Activated T-cell treated with anti-CD3 and anti-CD28 coated beads, Interleukin-2, amount 50 U/mL, for 4 hours (primary cell): Measurements from ENCODE around the gene AGBL3. TPM values are rescaled to one million over a fixed set of nuclear protein-coding genes. Genes with fewer than 3 reads are reported as not detected.

Experiments
- ATAC-seq, 2 donors: fragments of 200-7000 bp; cut with Tn5 transposase; one replicate each; pipeline ENCODE4 v1.10.0; 2021
- DNase-seq: peaks from one replicate; pipeline ENCODE4 v3.0.0-alpha.2; 2020
- H3K27me3 Mint-ChIP-seq: one replicate; pipeline ENCODE4 v1.8.0; 2021; ENCODE audit warnings: low read depth, mixed read lengths
- H3K36me3 Mint-ChIP-seq: one replicate; pipeline ENCODE4 v1.8.0; 2022; ENCODE audit warnings: mixed read lengths; ENCODE audit not compliant: insufficient read depth
- H3K4me1 Mint-ChIP-seq: one replicate; pipeline ENCODE4 v1.8.0; 2021; ENCODE audit warnings: low read depth, mixed read lengths
- H3K4me3 Mint-ChIP-seq: one replicate; pipeline ENCODE4 v1.8.0; 2021; ENCODE audit warnings: mild to moderate bottlenecking, moderate library complexity, mixed read lengths
- H3K9me3 Mint-ChIP-seq: one replicate; pipeline ENCODE4 v1.8.0; 2021; ENCODE audit warnings: mixed read lengths
- total RNA-seq, 3 donors: library from RNA; stranded (reverse); gene quantifications; one replicate each; pipeline ENCODE4 v1.2.1, GENCODE V29; 2021

Gene AGBL3
- total RNA-seq, result 1 to 10 TPM; 1.2 to 2.7 (median 2.1) TPM

DNA sequence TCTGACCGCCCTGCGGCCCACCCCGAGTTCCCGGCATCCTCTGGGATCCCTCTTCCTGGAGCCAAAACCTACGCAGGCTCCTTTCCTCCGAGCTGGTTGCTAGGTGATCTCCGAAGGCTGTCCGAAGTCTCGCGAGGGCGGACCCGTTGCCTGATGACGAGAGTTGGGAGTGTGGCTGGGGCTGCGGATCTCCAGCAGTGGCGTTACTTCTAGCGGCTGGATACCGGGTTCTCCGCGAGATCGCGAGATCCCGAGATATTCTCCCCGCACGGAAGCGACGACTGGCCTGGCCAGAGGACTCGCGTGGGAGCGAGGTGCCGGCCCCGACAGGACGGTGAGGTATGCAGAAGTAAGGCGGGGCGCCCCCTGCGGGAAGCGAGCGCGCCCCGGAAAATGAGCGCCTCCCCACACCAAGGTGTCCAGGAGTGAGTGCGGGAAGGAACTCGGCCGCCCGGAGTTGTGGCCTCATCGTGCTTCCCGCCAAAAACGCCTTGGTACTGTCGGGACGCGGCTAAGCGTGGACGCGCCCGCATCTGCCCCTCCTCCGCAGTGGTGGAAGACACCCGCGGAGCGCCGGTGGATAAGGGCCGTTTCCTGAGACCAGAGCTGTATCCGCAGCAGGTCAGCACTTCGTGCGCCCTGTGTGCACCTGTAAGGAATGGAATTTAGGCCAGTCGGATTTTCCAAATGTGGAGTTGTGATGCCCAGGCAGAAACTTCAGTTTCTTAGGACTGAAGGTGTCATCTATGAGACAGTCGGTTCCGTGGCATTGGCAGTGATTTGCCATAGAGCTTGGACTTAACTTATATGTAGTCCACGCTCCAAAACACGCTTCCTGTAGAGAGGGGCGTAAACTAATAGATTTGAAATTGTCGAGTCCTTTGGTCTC, at the start of gene AGBL3:
Gene AGBL3, plus strand, starts transcription at position 146 of the 889 bp plus-strand sequence. CDS start 1,426 bp downstream, outside the sequence.
- ATAC-seq (peak; percentile 96), DNase-seq (peak; percentile 87)
- Mint-ChIP-seq H3K4me3 (peak within 1 kb of the TSS; percentile 96), H3K27me3 (no peaks in the 10 kb centered on the region), H3K36me3 (peaks cover 12% of the 10 kb centered on the region), H3K9me3 (no peaks in the 10 kb centered on the region), H3K4me1 (peaks cover 44% of the 10 kb centered on the region)

DNA sequence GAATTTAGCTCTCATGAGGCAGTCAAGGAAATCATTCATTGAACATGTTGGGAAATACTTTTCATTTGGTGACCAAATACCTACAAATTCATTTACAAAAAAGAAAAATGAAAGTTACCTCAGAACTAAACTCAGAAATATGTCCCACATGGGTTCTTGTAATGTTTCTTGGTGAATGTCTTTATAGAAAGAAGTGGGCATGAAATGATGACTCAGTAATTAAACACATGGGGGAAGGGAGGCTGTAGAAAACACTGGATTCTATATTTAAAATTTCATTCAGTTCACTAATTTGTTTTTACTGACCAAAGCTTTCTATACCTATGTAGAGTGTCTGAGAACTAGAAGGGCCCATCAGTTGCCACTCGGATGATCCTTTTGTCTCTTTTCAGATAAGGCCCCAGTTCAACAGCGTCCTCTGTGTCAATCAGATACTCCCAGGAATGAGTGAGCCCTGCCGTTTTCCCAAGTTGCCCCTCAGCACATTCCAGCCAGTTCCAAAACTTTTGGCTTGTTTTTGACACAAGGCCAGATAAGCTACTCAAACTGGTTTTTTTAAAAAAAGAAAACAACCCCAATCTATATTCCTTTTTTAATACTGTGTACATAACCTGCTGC, 49.3 kb upstream of the AGBL3 start:
- Mint-ChIP-seq H3K4me3 (no peak overlapping the region), H3K36me3 (no peaks in the 10 kb centered on the region), H3K27me3 (no peaks in the 10 kb centered on the region), H3K9me3 (no peaks in the 10 kb centered on the region), H3K4me1 (peaks cover 11% of the 10 kb centered on the region)
- no peak for DNase-seq
- ATAC-seq, result no peak

DNA sequence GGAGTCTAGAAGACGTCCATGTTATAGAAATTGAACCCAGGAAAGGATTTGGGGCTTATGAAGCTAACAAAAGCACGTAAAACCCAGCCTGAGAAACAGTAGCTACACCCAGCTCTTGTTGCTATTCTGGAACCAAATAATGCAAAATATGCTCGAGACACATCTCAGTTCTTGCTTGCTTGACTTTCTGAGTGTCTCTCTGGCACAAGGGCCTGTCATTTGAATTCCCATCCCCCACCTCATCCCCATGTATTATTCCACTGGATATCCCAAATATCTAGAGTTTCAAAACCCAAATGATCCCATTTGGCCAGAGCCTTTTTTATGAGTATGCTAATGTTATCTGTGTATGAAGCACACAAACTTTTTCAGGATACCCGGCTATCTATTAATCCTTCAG, 48.2 kb upstream of the AGBL3 start:
- ATAC-seq, result no peak
- H3K36me3 Mint-ChIP-seq, result no peaks in the 10 kb centered on the region
- no peak for DNase-seq

DNA sequence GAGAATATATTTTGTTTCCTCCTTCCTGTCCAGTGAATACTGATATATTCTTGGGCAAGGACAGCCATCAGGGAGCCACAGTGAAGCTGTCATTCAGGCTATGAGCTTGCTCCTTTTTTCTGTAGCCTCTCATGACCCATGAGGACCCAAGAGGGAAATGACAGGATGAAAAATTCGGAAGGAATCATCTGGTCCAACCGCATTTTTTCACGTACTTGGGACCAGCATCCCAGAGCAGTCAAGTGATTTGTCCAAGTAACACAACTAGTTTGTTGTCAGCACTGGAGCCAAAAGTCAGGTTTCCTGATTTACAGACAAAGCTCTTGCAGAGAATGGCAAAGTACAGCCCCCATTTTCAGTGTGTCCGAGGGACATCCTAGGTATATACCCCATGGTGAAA, 47.2 kb upstream of the AGBL3 start:
- H3K4me3 Mint-ChIP-seq, result no peak overlapping the region
- no peak for DNase-seq
- H3K4me1 Mint-ChIP-seq, result no peaks in the 10 kb centered on the region
- no peak for ATAC-seq
- no peaks in the 10 kb centered on the region for H3K9me3 Mint-ChIP-seq
- no peaks in the 10 kb centered on the region for H3K27me3 Mint-ChIP-seq
- no peaks in the 10 kb centered on the region for H3K36me3 Mint-ChIP-seq

More for the DNA sequence above, 48.2 kb upstream of the AGBL3 start:
- Mint-ChIP-seq H3K4me1 (peaks cover 6% of the 10 kb centered on the region), H3K4me3 (no peak overlapping the region), H3K27me3 (no peaks in the 10 kb centered on the region), H3K9me3 (no peaks in the 10 kb centered on the region)

DNA sequence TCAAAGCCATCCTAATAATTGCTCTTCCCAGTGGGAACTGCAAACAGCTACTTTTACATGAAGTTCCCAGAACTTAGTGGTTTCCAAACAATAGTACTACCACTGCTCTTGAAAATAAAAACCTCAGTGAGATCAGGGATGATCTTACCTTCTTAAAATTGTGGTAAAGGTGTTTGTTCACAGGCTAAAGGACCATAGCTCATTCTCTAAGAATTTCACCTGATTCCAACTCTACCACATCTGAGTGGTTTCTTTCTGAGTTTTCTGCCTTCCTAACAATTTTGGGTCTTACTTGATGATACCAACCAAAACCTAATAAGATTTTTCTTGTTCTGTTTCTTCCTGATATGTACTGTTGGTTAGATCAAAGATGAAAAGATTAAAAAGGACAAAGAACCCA, 45.6 kb upstream of the AGBL3 start:
- ATAC-seq, result no peak
- Mint-ChIP-seq H3K9me3 (no peaks in the 10 kb centered on the region), H3K4me1 (peaks cover 4% of the 10 kb centered on the region), H3K36me3 (no peaks in the 10 kb centered on the region), H3K4me3 (no peak overlapping the region), H3K27me3 (no peaks in the 10 kb centered on the region)
- no peak for DNase-seq

DNA sequence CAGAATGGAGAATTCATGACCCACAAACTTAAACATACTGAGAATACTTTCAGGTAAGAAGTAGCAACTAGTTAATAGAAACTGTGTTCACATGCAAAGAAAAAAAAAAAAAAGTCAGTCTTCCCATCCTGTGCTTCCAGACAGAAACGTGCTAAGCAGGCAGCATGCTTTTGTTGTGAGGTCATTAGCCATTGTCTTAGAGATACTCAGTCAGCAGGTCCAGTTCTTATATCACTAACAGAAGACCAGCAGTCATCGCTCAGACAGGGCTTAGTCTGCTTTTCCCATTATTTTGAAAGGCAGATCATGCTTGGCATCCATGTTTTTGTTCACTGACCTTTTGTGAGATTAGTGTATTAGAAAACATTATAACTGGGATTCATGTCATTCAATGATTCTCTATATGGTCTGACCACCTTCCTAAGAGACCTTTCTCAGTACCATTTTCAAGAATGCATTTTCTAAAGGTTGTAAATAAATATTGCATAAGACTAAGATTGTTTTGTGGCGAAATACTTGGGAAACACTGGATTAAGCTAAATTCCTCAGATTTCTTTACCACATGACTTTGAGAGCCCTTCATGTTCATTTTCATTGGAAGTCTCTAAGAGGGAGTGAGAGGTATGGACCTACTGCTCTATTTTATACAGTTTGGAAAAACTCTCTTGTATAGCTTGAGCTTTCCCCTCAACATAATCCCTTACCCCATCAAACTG, 45.0 kb upstream of the AGBL3 start:
- no peak overlapping the region for H3K4me3 Mint-ChIP-seq
- DNase-seq (no peak), ATAC-seq (no peak)
- peaks cover 8% of the 10 kb centered on the region for H3K4me1 Mint-ChIP-seq
- H3K36me3 Mint-ChIP-seq, result no peaks in the 10 kb centered on the region
- H3K9me3 Mint-ChIP-seq, result no peaks in the 10 kb centered on the region
- H3K27me3 Mint-ChIP-seq, result no peaks in the 10 kb centered on the region

DNA sequence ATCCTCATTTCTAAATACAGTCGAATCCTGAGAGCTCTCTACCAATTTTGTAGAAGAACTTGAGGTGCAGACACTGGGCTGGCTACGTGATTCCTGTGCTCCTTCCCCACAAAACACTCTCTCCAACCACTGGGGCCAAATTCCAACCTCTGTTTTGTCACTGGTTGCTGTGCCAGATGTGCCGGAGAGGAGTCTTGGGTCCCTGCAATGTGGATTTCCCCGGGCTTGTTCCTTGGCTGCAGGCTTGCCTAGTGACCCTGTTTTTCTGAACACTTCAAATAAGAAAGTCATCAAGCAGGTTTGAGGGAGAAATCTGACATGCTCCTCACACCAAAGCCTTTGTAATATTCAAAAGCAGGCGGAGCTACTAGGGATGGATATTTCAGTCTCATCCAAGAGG, 44.4 kb upstream of the AGBL3 start:
- Mint-ChIP-seq H3K27me3 (no peaks in the 10 kb centered on the region), H3K4me3 (no peak overlapping the region), H3K9me3 (no peaks in the 10 kb centered on the region), H3K4me1 (peaks cover 14% of the 10 kb centered on the region), H3K36me3 (no peaks in the 10 kb centered on the region)
- DNase-seq, result no peak
- no peak for ATAC-seq

DNA sequence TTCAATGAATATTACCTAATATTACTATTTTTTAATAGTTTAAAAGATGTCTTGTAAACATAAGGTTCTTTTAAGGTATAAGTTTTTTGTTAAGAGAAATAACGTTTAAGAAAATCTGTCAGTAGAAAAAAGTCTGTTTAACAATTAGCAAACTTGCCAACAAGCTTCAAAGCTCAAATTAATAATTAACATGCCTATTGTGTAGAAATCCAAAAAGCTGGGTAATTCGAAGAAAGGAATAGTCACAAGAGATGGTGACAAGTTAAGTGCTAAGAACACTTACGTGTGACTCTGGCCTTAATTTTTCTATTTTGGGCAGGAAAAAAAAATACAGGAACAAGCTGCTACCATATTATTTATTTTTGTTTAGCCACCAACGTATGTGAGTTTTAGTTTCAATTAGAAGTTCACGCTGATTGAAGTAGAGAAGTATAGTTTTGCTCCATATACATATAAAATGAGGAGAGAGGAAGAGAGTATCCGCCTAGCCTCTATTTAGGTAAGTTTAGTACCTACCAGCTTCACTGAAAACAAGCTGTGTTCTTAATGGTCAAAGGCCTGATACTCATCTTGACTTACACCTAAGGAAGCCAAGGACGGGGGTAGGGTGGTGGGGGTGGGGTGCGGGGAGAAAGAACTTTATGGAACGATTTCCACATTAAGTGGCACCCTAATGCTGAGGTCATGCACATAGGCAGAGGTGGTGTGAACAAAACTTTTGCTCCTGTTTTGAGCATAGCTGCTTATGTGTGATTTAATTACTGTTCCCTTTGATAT, 43.4 kb upstream of the AGBL3 start:
- ATAC-seq (no peak), DNase-seq (no peak)
- Mint-ChIP-seq H3K36me3 (no peaks in the 10 kb centered on the region), H3K4me1 (peaks cover 16% of the 10 kb centered on the region), H3K4me3 (no peak overlapping the region), H3K9me3 (no peaks in the 10 kb centered on the region), H3K27me3 (no peaks in the 10 kb centered on the region)

DNA sequence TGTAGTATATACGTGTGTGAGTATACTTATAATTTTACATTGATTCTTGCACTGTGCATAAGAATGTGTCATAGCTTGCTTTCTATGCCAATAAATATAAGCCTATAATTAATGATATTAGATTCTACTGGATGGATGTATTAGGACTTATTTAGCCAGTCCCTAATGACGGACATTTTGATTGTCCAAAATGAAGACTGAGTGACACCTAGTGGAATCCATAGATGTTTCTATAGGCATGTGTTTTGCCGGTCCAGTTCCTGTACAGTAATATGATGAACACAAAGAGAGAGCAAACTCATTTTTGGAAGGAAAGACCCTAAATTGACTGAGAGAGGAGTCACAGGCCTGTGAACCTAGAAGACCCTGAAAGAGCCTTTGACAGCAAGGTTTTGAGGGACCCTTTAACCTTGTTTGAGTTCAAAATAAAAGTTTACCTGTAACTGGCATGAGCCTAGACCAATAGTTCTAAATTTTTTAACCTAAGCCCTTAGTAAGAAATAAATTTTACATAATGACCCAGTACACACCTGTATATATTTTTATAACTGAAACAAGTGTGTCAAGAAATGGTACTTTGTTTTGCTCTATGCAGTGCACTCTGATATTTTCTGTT, 42.4 kb upstream of the AGBL3 start:
- H3K4me3 Mint-ChIP-seq, result no peak overlapping the region
- no peaks in the 10 kb centered on the region for H3K9me3 Mint-ChIP-seq
- H3K4me1 Mint-ChIP-seq, result peaks cover 16% of the 10 kb centered on the region
- no peak for ATAC-seq
- H3K36me3 Mint-ChIP-seq, result no peaks in the 10 kb centered on the region
- no peak for DNase-seq
- no peaks in the 10 kb centered on the region for H3K27me3 Mint-ChIP-seq

DNA sequence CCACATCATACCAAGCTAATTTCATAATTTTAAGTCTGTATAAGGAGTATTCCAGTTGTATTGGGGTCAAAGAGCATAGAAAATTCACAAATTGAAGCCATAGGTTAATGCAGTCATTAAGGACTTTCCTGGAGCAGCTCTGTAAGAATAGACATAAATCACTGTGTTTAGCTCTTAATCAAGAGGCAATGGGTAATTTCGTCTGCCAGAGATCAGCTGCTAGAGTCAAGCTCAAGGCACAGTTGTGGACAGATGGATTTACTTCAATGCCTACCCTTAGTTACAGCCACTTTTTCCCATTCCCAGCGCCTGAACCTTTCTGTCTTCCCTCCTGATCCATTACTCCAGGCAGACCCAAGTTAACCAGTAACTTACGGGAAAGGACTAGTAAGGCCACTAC, 40.6 kb upstream of the AGBL3 start:
- Mint-ChIP-seq H3K36me3 (no peaks in the 10 kb centered on the region), H3K4me1 (peaks cover 16% of the 10 kb centered on the region), H3K27me3 (no peaks in the 10 kb centered on the region), H3K9me3 (no peaks in the 10 kb centered on the region), H3K4me3 (no peak overlapping the region)
- ATAC-seq, result no peak
- DNase-seq, result no peak

DNA sequence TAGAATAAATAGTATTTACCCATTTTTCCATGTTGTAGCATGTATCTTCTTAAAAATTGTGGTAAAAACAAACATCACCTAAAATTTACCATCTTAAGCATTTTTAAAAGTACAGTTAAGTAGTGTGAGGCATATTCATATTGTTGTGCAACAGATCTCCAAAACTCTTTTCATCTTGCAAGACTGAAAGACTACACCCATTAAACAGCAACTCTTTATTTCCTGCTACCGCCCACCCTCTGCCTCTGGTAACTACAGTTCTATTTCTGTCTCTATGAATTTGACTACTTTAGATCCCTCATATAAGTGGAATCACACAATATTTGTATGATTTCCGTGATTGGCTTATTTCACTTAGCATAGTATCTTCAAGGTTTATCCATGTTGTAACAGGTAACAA, 40.0 kb upstream of the AGBL3 start:
- Mint-ChIP-seq H3K27me3 (no peaks in the 10 kb centered on the region), H3K4me3 (no peak overlapping the region), H3K9me3 (no peaks in the 10 kb centered on the region), H3K36me3 (no peaks in the 10 kb centered on the region), H3K4me1 (peaks cover 16% of the 10 kb centered on the region)
- DNase-seq, result no peak
- peak; percentile 43 for ATAC-seq

DNA sequence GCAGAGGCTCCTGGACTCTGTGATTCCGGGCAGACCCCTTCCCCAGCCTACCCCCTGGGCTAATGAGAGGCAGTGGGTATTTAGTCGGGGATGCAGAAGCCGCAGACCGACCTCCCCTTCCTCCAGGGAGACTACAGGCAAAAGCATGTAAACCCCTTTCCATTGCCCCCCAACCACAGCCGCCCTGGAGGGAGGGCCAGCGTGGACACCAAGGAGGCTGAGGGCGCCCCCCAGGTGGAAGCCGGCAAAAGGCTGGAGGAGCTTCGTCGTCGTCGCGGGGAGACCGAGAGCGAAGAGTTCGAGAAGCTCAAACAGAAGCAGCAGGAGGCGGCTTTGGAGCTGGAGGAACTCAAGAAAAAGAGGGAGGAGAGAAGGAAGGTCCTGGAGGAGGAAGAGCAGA, 39.0 kb upstream of the AGBL3 start:
- H3K4me3 Mint-ChIP-seq, result no peak overlapping the region
- no peaks in the 10 kb centered on the region for H3K9me3 Mint-ChIP-seq
- DNase-seq (no peak), ATAC-seq (no peak)
- H3K4me1 Mint-ChIP-seq, result peaks cover 16% of the 10 kb centered on the region
- no peaks in the 10 kb centered on the region for H3K27me3 Mint-ChIP-seq
- H3K36me3 Mint-ChIP-seq, result no peaks in the 10 kb centered on the region

DNA sequence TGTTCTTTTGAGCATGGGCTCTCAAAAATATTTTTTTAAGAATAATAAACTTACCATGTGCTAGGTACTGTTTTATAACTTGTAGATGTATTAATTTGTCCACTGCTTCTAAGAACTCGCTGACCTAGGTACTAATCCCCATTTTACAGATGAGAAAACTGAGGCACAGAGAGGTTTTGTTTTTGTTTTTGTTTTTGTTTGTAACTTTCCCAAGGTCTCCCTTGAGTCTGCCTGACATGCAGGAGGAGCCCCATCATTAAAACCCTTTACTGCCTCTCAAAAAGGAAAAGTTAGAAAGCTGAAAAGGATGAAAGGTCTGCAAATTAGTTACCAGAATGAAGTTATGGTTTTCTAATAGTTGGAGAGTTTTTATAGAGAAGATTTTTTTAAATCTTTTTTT, 38.5 kb upstream of the AGBL3 start:
- no peaks in the 10 kb centered on the region for H3K9me3 Mint-ChIP-seq
- H3K36me3 Mint-ChIP-seq, result no peaks in the 10 kb centered on the region
- H3K4me3 Mint-ChIP-seq, result no peak overlapping the region
- no peaks in the 10 kb centered on the region for H3K27me3 Mint-ChIP-seq
- no peak for DNase-seq
- peaks cover 16% of the 10 kb centered on the region for H3K4me1 Mint-ChIP-seq
- no peak for ATAC-seq

DNA sequence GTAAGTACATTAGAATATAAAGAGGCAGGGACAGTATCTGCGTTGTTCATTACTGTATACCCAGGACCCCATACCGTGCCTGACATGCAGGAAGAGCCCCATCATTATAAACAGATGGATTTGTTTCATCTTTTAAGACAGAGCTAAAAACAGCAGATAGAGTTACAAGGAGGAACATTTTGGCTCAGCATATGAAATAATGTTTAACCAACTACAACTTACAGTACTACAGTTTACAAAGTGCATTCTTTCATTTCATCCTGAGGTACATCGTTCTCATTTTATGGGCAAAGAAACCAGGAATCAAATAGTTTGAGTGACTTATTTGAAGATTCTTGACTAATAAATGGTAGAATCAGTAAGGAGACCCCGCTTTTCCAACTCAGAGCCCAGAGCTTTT, 38.1 kb upstream of the AGBL3 start:
- no peaks in the 10 kb centered on the region for H3K36me3 Mint-ChIP-seq
- peaks cover 16% of the 10 kb centered on the region for H3K4me1 Mint-ChIP-seq
- no peak overlapping the region for H3K4me3 Mint-ChIP-seq
- H3K9me3 Mint-ChIP-seq, result no peaks in the 10 kb centered on the region
- no peaks in the 10 kb centered on the region for H3K27me3 Mint-ChIP-seq
- ATAC-seq (no peak), DNase-seq (no peak)
